ENCODE results near the gene CORO2A.
A peak's percentile ranks its signal among the peaks of the same experiment; 100 is the strongest.

The CORO2A gene

GRCh38 chr9:98108531-98109031, 83.9 kb downstream of the CORO2A start:
- TF ChIP-seq TAF1 (IDR thresholded peaks at IDR 0.05; ENCODE audit: low read depth): no peak
- TF ChIP-seq YY1 (IDR thresholded peaks at IDR 0.05; ENCODE audit: low read depth): no peak
- TF ChIP-seq FOXM1 (IDR thresholded peaks at IDR 0.05; ENCODE audit: borderline replicate concordance, low read depth): no peak
- TF ChIP-seq EGR1 (IDR thresholded peaks at IDR 0.05): no peak
- TF ChIP-seq EP300 (IDR thresholded peaks at IDR 0.05; ENCODE audit: borderline replicate concordance): no peak
- TF ChIP-seq ZBTB7A (IDR thresholded peaks at IDR 0.05; ENCODE audit: low read depth): no peak
- no peak for TF ChIP-seq TCF12 (IDR thresholded peaks at IDR 0.05; ENCODE audit: low read depth)
- no peak for TF ChIP-seq MAX (IDR thresholded peaks at IDR 0.05)
- TF ChIP-seq TEAD4 (IDR thresholded peaks at IDR 0.05): no peak
- no peak for TF ChIP-seq RAD21 (IDR thresholded peaks at IDR 0.05; ENCODE audit: low read depth)
- no peak for TF ChIP-seq USF1 (IDR thresholded peaks at IDR 0.05)
- TF ChIP-seq REST (IDR thresholded peaks at IDR 0.05; ENCODE audit: low read depth): no peak
- no peak for TF ChIP-seq NFIC (IDR thresholded peaks at IDR 0.05)
- no peak for TF ChIP-seq CEBPB (IDR thresholded peaks at IDR 0.05)
- no peak for TF ChIP-seq CREB1 (IDR thresholded peaks at IDR 0.05; ENCODE audit: low read depth)

- TF ChIP-seq EGR1 (IDR thresholded peaks at IDR 0.05) (no peak), TEAD4 (IDR thresholded peaks at IDR 0.05) (no peak)
Observed at GRCh38 chr9:98107926-98108325, 84.5 kb downstream of the CORO2A start.

GRCh38 chr9:98105006-98105405, 87.4 kb downstream of the CORO2A start:
- TF ChIP-seq EP300 (IDR thresholded peaks at IDR 0.05; ENCODE audit: borderline replicate concordance) (no peak), REST (IDR thresholded peaks at IDR 0.05; ENCODE audit: low read depth) (no peak), TEAD4 (IDR thresholded peaks at IDR 0.05) (no peak)

- TF ChIP-seq USF1 (IDR thresholded peaks at IDR 0.05) (no peak), REST (IDR thresholded peaks at IDR 0.05; ENCODE audit: low read depth) (no peak), CEBPB (IDR thresholded peaks at IDR 0.05) (0 out of 2 replicates have a peak, but pooled peaks have one; percentile 39), TAF1 (IDR thresholded peaks at IDR 0.05; ENCODE audit: low read depth) (no peak), MAX (IDR thresholded peaks at IDR 0.05) (no peak)
Observed at GRCh38 chr9:98104445-98104881, 88.0 kb downstream of the CORO2A start.

- TF ChIP-seq CEBPB (IDR thresholded peaks at IDR 0.05) (no peak), EP300 (IDR thresholded peaks at IDR 0.05; ENCODE audit: borderline replicate concordance) (no peak), FOXM1 (IDR thresholded peaks at IDR 0.05; ENCODE audit: borderline replicate concordance, low read depth) (no peak), YY1 (IDR thresholded peaks at IDR 0.05; ENCODE audit: low read depth) (no peak), CREB1 (IDR thresholded peaks at IDR 0.05; ENCODE audit: low read depth) (no peak), TCF12 (IDR thresholded peaks at IDR 0.05; ENCODE audit: low read depth) (no peak), MAX (IDR thresholded peaks at IDR 0.05) (no peak), TEAD4 (IDR thresholded peaks at IDR 0.05) (no peak), RAD21 (IDR thresholded peaks at IDR 0.05; ENCODE audit: low read depth) (no peak), ZBTB7A (IDR thresholded peaks at IDR 0.05; ENCODE audit: low read depth) (no peak), NFIC (IDR thresholded peaks at IDR 0.05) (no peak), TAF1 (IDR thresholded peaks at IDR 0.05; ENCODE audit: low read depth) (no peak), USF1 (IDR thresholded peaks at IDR 0.05) (no peak), REST (IDR thresholded peaks at IDR 0.05; ENCODE audit: low read depth) (no peak), EGR1 (IDR thresholded peaks at IDR 0.05) (no peak)
Observed at GRCh38 chr9:98101868-98102273, 90.6 kb downstream of the CORO2A start.

All from Ishikawa (cell line).